ENCODE data around the gene PPP1R13B.

PPP1R13B gene

GRCh38 chr14:103772078-103772712 lies 75.2 kb downstream of the PPP1R13B start:
- DNase-seq, result no peak

GRCh38 chr14:103770902-103771301 lies 76.5 kb downstream of the PPP1R13B start:
- DNase-seq, result no peak

GRCh38 chr14:103770500-103770899 lies 76.9 kb downstream of the PPP1R13B start:
- no peak for DNase-seq

GRCh38 chr14:103767336-103767894 lies 80.0 kb downstream of the PPP1R13B start:
- no peak for DNase-seq

- DNase-seq, result no peak
Measured at GRCh38 chr14:103765526-103765925, 81.8 kb downstream of the PPP1R13B start.

GRCh38 chr14:103763730-103764488 lies 83.5 kb downstream of the PPP1R13B start:
- DNase-seq, result no peak

GRCh38 chr14:103762541-103762940 lies 84.8 kb downstream of the PPP1R13B start:
- DNase-seq, result no peak

- no peak for DNase-seq
Measured at GRCh38 chr14:103762036-103762435, 85.3 kb downstream of the PPP1R13B start.

GRCh38 chr14:103758059-103758776 lies 89.2 kb downstream of the PPP1R13B start:
- no peak for DNase-seq

- no peak for DNase-seq
Measured at GRCh38 chr14:103755060-103755459, 92.3 kb downstream of the PPP1R13B start.

- DNase-seq, result no peak
Measured at GRCh38 chr14:103753774-103754173, 93.6 kb downstream of the PPP1R13B start.

GRCh38 chr14:103749860-103750259 lies 97.5 kb downstream of the PPP1R13B start:
- DNase-seq, result no peak

GRCh38 chr14:103749452-103749851 lies 97.9 kb downstream of the PPP1R13B start:
- DNase-seq, result no peak

- peak; percentile 51 for DNase-seq
Measured at GRCh38 chr14:103748534-103748857, 98.9 kb downstream of the PPP1R13B start.

- no peak for DNase-seq
Measured at GRCh38 chr14:103746701-103747100, 100.7 kb downstream of the PPP1R13B start.

- no peak for DNase-seq
Measured at GRCh38 chr14:103745424-103745823, 102.0 kb downstream of the PPP1R13B start.

- no peak for DNase-seq
Measured at GRCh38 chr14:103744621-103745395, 102.6 kb downstream of the PPP1R13B start.

GRCh38 chr14:103743691-103744090 lies 103.7 kb downstream of the PPP1R13B start:
- no peak for DNase-seq

- DNase-seq, result no peak
Measured at GRCh38 chr14:103742499-103743255, 104.7 kb downstream of the PPP1R13B start.

- DNase-seq, result no peak
Measured at GRCh38 chr14:103741876-103742275, 105.5 kb downstream of the PPP1R13B start.

GRCh38 chr14:103740991-103741689 lies 106.2 kb downstream of the PPP1R13B start:
- DNase-seq, result no peak
